ENCODE measurements around the gene SHC2.

GRCh38 chr19:367561-367960 lies 93.3 kb downstream of the SHC2 start:
- TF ChIP-seq, protein P1, sequence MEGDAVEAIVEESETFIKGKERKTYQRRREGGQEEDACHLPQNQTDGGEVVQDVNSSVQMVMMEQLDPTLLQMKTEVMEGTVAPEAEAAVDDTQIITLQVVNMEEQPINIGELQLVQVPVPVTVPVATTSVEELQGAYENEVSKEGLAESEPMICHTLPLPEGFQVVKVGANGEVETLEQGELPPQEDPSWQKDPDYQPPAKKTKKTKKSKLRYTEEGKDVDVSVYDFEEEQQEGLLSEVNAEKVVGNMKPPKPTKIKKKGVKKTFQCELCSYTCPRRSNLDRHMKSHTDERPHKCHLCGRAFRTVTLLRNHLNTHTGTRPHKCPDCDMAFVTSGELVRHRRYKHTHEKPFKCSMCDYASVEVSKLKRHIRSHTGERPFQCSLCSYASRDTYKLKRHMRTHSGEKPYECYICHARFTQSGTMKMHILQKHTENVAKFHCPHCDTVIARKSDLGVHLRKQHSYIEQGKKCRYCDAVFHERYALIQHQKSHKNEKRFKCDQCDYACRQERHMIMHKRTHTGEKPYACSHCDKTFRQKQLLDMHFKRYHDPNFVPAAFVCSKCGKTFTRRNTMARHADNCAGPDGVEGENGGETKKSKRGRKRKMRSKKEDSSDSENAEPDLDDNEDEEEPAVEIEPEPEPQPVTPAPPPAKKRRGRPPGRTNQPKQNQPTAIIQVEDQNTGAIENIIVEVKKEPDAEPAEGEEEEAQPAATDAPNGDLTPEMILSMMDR (optimal IDR thresholded peaks at IDR 0.05 in 1 of 3, IDR thresholded peaks at IDR 0.05 in 1 of 3, conservative IDR thresholded peaks at IDR 0.05 in 1 of 3; ENCODE audit: extremely low read depth in 1 of 3, insufficient read depth in 2 of 3, low read length in 3 of 3): no peak
- TF ChIP-seq EZH2 (IDR thresholded peaks at IDR 0.05; ENCODE audit: low read length): no peak
